GM19240 (cell line): ENCODE measurements around the gene IL1RAPL1.

Source experiments
- DNase-seq: peaks from one replicate; pipeline ENCODE4 v3.0.0; 2011; ENCODE audit warnings: low spot score; ENCODE audit not compliant: insufficient read length

IL1RAPL1 gene

GRCh38 chrX:29744966-29745365 is 1157.7 kb downstream of the IL1RAPL1 start:
- DNase-seq, result no peak

DNA sequence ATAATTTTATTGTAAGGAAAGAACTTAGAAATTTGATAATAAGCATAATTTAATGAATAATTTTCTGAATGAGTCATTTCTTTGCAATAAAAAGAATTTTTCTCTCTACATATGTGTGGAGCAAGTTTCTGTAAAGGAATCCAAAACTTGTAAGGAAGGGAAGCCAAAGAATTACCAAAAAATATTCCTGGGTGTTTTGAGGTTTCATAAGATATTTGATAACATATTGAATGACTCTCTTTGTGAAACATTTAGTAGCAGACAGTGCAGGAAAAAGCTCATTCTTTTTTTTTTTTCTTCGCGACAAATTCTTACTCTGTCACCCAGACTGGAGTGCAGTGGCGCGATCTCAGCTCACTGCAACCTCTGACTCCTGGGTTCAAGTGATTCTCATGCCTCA is 1159.1 kb downstream of the IL1RAPL1 start:
- DNase-seq, result no peak

DNA sequence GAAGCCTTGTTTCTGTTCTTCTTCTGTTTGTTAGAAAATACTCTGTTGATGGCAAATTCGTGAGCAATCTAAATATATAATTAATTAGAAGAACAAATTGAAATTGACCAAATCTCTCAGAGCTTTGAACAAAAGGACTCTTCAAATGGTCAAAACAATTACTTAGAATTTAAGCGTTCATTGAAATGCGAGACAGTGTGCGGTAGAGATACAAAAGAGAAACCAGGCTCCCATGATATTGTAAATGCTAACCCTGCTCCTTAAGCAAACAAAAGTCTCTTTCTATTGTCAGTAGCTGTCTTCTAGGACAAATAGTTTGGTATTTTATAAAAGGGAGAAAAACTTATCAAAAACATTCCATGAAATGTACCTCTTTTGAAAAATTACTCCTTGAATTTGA is 1174.8 kb downstream of the IL1RAPL1 start:
- DNase-seq, result no peak

- no peak for DNase-seq
Observed at GRCh38 chrX:29775890-29776289, 1188.6 kb downstream of the IL1RAPL1 start.

DNA sequence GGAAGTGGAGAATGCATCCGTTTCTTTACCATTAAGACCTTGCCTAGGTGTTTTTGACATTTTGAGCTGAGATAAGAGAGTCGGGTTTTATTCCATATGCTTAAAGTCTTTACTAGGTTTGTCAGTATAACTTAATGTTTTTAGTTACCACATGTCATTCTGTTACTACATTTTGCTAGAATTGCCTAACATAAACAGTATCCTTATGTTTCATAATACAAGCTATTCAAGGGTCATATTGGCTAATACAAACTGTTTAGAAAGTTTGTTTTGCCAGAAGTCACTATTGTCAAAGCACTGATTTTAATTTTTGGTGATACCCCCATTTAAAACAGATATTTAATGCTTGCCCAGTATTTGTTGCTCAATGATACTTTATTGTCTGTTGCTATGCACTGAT is 1200.4 kb downstream of the IL1RAPL1 start:
- DNase-seq, result no peak

DNA sequence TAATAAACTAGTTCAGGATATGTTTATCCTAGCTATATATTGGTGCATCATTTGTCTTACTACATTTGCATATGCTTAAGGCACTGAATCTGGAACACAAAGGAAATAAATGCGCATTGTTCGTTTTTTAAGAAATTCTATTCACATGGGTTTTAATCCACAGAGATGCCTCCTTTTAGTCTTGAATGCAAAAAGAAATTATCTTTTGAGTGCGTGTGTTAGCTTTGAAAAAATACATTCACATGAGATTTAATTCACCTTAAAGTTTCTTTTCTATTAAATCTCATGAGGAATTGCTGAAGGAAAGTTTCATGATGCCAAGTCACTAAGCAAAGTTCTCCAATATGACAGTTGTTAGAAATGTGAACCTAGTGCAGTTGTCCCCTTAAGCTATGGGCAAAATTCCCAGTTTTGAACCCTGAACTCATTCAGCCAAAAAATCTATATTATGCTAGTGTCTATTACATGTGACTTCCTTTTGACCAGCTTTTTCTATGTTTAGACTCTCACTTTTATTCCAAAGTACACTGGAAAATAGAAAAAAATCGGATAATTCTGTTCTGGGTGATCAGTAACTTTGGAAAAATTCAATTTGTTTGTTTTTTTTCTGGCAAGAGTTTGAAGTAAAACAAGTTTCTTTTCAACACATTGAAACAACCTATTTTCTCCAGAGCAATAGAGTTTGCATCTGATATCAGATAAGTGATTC is 1201.9 kb downstream of the IL1RAPL1 start:
- no peak for DNase-seq

- no peak for DNase-seq
Observed at GRCh38 chrX:29792335-29792734, 1205.1 kb downstream of the IL1RAPL1 start.

GRCh38 chrX:29797156-29797555 is 1209.9 kb downstream of the IL1RAPL1 start:
- DNase-seq, result no peak

DNA sequence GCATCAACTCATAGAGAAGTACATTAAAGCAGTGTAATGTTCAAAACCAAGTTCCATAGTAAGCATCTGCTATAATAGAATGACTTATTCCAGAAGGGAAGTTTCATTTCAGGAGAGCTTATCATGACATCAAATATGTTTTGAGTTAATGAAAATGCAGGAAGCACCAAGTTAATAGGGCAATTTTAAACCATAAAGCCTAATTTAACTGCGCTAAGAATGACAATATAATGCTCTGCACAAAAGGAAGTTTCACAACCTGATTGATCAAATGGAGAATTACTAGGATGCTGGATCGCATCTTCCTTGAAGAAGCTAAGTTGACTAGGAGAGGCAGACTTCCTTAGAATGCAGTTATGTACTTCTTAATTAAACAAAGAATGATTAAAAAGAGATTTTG is 1211.2 kb downstream of the IL1RAPL1 start:
- no peak for DNase-seq

DNA sequence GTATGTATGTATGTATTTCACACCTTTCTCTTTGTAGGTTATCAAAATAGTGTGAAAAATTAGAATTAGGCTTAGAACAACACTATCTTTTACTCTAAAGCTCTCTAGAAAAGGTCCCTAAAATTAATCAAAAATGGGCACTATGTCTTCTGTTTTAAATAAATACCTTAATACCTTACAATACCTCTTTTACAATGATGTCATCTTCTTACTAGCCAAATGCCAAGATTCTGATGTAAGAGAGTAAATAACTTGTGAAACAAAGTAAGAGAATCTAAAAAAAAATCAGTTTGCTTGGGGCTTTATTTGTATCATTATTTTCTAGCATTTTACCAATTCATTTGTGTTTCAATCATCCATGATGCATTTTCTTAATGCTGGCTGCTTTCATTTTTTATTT is 1225.9 kb downstream of the IL1RAPL1 start:
- no peak for DNase-seq

- DNase-seq, result no peak
Observed at GRCh38 chrX:29824176-29824906, 1237.1 kb downstream of the IL1RAPL1 start.

GRCh38 chrX:29826742-29827141 is 1239.5 kb downstream of the IL1RAPL1 start:
- DNase-seq, result no peak

DNA sequence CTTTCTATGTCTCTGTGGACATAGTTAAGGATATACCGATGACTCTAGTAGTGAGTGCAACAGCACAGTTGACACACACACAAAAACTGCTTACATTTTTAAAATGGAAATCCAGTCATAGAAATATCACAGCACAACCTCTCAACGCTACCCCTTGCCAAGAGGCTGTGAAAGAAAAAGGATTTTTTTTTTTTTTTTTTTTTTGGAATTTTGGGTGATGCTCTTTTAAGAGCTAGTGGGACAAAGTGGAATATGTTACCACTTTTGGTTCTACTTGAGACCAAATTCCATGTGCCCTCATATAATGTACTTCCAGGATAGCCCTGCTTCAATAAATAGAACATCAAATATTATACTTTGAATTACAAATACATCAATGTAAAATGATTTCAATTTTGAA is 1247.1 kb downstream of the IL1RAPL1 start:
- DNase-seq, result no peak

DNA sequence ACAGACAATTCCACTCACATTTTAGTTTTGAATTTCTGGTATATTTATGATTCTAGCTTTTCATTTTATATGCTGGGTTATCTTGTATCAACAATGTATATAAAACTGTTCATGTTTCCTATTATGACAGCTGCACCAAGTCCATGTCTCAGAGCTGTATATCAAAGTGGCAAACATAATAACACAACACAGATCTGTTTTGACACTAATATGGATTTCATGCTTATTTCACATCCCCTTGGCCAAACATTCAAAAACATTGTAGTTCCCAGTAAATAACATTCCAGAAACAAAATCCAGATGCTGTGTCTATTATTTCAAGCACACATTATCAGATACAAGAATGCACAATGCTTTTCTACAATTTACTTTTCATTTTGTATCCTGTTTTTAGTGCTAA is 1247.5 kb downstream of the IL1RAPL1 start:
- no peak for DNase-seq

DNA sequence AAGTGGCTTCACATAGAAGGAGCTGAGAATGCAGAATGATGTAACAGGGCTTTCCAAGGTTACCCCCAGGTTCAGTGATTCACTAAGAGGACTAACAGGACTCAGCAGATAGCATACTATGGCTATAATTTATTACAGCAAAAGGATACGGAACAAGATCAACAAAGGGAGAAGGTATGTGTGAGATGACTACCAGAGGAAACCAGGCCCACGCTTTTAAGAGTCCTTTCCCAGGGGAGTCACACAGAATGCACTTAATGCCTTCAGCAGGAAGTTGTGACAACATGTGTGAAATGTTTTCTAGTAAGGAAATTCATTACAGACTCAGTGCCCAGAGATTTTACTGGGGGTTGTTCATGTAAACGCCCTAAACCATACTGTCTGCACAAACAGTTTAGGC is 1254.5 kb downstream of the IL1RAPL1 start:
- DNase-seq, result no peak

DNA sequence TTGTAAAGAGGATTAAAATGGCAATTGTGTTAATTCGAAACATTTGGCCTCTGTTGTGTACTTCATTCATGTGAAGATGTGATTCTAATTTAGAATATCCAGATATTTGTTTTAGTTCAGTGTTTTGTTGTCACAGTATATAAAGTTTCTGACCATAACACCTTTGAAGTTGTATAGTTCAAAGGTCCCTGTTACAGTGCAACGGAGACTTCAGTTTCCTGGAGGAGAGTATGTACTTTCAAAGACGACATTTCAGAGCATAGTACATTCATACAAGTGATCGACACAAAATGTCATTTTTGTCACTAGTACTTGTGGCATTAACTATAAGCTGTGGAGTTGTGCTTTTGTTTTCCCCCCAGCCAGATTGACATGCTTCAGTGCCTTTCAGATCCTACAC is 1255.3 kb downstream of the IL1RAPL1 start:
- no peak for DNase-seq

DNA sequence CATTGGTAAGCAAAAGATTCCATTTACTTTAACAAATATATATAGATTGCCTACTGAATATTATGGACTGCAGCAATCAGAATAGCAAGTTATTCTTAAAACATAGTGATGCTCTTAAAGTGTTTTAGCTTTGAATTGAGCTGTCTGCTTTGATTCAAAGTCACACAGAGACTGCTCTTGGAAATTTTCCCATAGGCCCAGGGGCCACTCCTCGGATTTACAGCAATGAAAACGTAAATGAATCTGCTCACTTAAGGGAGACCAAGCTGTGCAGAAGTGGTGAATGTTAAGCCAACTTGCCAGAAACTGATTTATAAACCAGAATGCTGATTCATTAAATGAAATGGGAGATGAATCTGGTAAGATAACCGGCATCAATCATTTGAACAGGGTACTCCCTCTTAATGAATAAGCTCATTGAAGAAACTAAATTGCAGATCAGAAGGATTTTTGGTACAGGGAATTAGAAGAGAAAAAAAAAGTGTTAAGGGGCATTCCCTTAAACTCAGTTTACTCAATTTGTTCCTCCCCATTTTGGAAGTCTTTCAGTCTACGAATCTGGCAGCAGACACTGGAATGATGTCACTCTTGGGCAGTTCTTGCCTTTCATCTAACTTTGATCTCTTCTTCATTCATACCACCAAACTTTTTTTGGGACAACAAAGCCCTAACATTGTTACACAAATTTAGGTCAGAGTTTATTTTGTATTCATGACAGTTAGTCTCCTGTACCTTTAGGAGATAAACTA is 1264.8 kb downstream of the IL1RAPL1 start:
- no peak for DNase-seq

DNA sequence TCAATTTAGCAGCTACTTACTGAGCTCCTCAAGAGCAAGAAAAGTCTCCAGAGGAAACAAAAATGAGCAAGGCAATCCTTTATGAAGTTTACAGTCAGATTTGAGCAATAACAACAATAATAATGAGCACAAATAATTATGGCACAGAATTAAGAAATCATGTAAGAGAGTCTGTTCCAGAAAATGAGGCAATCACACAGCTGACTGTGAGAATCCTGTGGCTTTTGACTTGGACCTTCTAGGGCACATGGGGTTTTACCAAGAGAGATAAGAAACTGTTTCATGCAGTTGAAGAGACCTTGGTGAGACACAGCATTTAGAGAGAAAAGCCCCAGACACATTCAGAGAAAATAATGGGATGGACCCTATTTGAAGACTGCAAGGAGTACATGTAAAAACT is 1265.5 kb downstream of the IL1RAPL1 start:
- no peak for DNase-seq

DNA sequence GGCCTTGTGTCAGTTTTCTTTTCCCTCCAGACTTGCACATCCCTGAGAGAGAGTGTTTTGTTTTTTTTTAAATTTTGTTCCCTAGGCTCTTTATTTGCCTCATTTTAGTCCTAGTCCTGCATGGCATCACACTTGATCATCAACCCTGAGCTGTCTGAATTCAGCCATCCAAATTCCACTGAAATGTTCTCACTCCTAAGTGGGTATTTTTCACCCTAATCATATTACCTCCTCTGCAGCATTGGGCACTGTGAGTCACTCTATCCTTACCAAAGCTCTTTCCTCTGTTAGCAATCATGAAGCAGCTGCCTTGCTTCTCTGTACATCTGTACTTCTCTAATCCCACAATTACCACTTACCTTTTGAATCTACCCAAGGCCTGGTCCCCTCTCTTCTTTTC is 1271.5 kb downstream of the IL1RAPL1 start:
- DNase-seq, result no peak

DNA sequence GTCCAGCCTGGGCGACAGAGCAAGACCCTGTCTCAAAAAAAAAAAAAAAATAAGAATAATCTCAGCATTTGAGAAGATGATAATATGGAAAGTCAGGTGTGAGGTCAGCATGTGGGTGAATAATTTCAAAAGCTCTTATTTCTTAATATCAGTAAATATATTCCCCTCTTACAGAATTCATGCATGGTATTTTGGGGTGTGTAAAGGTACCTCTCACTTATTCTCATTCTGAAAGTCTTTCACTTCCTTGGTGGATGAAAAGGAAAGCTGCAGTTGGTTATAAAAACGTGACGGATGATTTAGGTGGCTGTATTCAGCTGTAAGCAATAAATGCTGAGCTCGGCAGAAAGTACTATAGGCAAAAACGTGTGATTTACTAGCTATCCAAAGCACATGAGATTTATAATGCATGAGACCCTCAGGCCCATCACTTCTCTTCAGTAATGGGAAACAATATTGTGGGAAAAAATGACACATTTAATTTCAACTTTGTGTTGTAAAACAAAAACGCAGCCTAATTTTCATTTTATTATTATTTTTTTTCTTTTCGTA is 1275.0 kb downstream of the IL1RAPL1 start:
- DNase-seq, result no peak

DNA sequence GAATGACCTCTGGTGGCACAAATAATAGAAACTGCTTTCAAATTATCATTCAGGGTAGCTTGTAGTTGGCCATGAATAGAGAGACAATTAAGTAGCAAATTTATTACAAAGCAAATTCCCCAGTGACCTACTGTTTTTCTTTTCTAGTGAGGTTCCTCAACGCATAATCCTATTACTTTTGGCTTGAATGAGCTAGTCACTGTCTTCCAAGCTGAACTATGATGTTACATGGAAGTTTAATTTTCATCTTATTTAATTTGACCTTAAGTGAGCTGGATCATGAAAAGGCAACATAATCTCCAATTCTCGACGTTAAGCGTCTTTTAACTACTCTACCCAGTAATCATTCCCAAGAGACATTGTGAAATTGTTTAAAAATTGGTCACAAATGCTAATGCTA is 1280.7 kb downstream of the IL1RAPL1 start:
- DNase-seq, result no peak

DNA sequence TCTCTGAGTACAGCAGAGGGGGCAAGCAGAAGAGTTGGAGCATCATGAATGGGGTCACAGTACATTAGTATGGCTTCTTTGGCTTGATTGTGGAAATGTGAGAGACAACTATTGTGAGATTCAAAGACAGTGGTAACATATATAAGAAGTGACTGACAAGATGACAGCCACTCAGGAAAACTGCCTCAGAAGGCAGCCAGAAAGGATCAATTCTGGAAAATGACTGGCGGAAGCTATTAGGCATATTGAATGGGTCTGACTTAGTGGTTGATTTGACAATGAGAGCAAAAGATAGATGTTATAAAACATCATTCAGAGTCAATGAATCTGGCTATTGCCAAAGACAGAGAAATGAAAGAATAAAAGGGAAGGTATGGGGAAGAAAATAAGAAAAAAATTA is 1282.6 kb downstream of the IL1RAPL1 start:
- no peak for DNase-seq
